Activated naive CD4-positive, alpha-beta T cell treated with anti-CD3 and anti-CD28 coated beads, Interleukin-2, amount 10 ng/mL, durations not matched to agents 7 days and 5 days (primary cell): Measurements from ENCODE around the gene SLC5A10.

Source experiments
- CTCF ChIA-PET: fragments of 350-600 bp; sonication (Branson Sonifier 250); formaldehyde crosslinking; loops from one replicate; lab custom pipeline; 2021; ENCODE audit warnings: antibody characterized with exemption; lab: Charles Lee
- DNase-seq: peaks from one replicate; pipeline ENCODE4 v3.0.0-alpha.2; 2020
- H3K27ac Mint-ChIP-seq: one replicate; pipeline ENCODE4 v1.8.0; 2021; ENCODE audit warnings: mild to moderate bottlenecking, moderate library complexity, mixed read lengths
- H3K27me3 Mint-ChIP-seq: one replicate; pipeline ENCODE4 v1.8.0; 2021; ENCODE audit warnings: mild to moderate bottlenecking, mixed read lengths
- H3K36me3 Mint-ChIP-seq: one replicate; pipeline ENCODE4 v1.8.0; 2021; ENCODE audit warnings: mixed read lengths
- H3K4me1 Mint-ChIP-seq: one replicate; pipeline ENCODE4 v1.8.0; 2021; ENCODE audit warnings: mixed read lengths
- H3K4me3 Mint-ChIP-seq: one replicate; pipeline ENCODE4 v1.8.0; 2021; ENCODE audit warnings: mild to moderate bottlenecking, moderate library complexity, mixed read lengths
- H3K9me3 Mint-ChIP-seq: one replicate; pipeline ENCODE4 v1.8.0; 2021; ENCODE audit warnings: mixed read lengths

Gene SLC5A10

GRCh38 chr17:19003543-19004420, 51.8 kb downstream of the SLC5A10 start:
- Mint-ChIP-seq H3K4me3 (peak overlapping the region; percentile 90), H3K27me3 (peaks cover 20% of the 10 kb centered on the region), H3K4me1 (peaks cover 36% of the 10 kb centered on the region), H3K27ac (peak overlapping the region; percentile 80), H3K36me3 (no peaks in the 10 kb centered on the region), H3K9me3 (no peaks in the 10 kb centered on the region)
- CTCF ChIA-PET: interaction anchor here (1.2 to 1.8 kb wide), 2 partner anchors 43 to 145 kb away, joined by 3 to 9 read pairs; no protein-coding TSS in a partner anchor
- DNase-seq: peak; percentile 58

GRCh38 chr17:19004421-19005136, 52.6 kb downstream of the SLC5A10 start, which contains the start of gene FAM83G:
TSS of gene FAM83G (minus strand) at chr17:19004764. CDS start at chr17:19004041, 723 bp downstream.
- Mint-ChIP-seq H3K27me3 (peaks cover 28% of the 10 kb centered on the region), H3K9me3 (no peaks in the 10 kb centered on the region), H3K36me3 (no peaks in the 10 kb centered on the region), H3K4me1 (peaks cover 36% of the 10 kb centered on the region), H3K27ac (peak within 1 kb of the TSS; percentile 80), H3K4me3 (peak within 1 kb of the TSS; percentile 90)
- CTCF ChIA-PET: interaction anchor here (1.2 kb wide), 1 partner anchor 146 kb away, joined by 3 read pairs; no protein-coding TSS in a partner anchor
- DNase-seq: peak; percentile 84

GRCh38 chr17:19005137-19005773, 53.3 kb downstream of the SLC5A10 start:
- Mint-ChIP-seq H3K4me1 (peaks cover 36% of the 10 kb centered on the region), H3K27ac (peak overlapping the region; percentile 6), H3K27me3 (peaks cover 35% of the 10 kb centered on the region), H3K36me3 (no peaks in the 10 kb centered on the region), H3K4me3 (peak overlapping the region; percentile 56), H3K9me3 (no peaks in the 10 kb centered on the region)
- DNase-seq: no peak
- CTCF ChIA-PET: interaction anchor here (1.2 kb wide), 1 partner anchor 146 kb away, joined by 3 read pairs; no protein-coding TSS in a partner anchor

GRCh38 chr17:19005789-19006430, 53.9 kb downstream of the SLC5A10 start:
- Mint-ChIP-seq H3K27ac (peak overlapping the region; percentile 6), H3K4me3 (peak overlapping the region; percentile 56)
- CTCF ChIA-PET: no interaction called here

GRCh38 chr17:19006698-19007097, 54.7 kb downstream of the SLC5A10 start:
- DNase-seq: no peak
- no peak overlapping the region for H3K27ac Mint-ChIP-seq
- H3K27me3 Mint-ChIP-seq: peaks cover 42% of the 10 kb centered on the region
- CTCF ChIA-PET: no interaction called here
- H3K4me3 Mint-ChIP-seq: no peak overlapping the region
- peaks cover 28% of the 10 kb centered on the region for H3K4me1 Mint-ChIP-seq
- no peaks in the 10 kb centered on the region for H3K36me3 Mint-ChIP-seq
- H3K9me3 Mint-ChIP-seq: no peaks in the 10 kb centered on the region

More at GRCh38 chr17:19005789-19006430, 53.9 kb downstream of the SLC5A10 start:
- DNase-seq: no peak
- no peaks in the 10 kb centered on the region for H3K9me3 Mint-ChIP-seq
- H3K36me3 Mint-ChIP-seq: no peaks in the 10 kb centered on the region
- H3K4me1 Mint-ChIP-seq: peaks cover 36% of the 10 kb centered on the region
- peaks cover 41% of the 10 kb centered on the region for H3K27me3 Mint-ChIP-seq

- peaks cover 3% of the 10 kb centered on the region for H3K4me1 Mint-ChIP-seq
- H3K27me3 Mint-ChIP-seq: peaks cover 56% of the 10 kb centered on the region
- H3K4me3 Mint-ChIP-seq: no peak overlapping the region
- CTCF ChIA-PET: no interaction called here
- DNase-seq: no peak
- no peak overlapping the region for H3K27ac Mint-ChIP-seq
- H3K9me3 Mint-ChIP-seq: no peaks in the 10 kb centered on the region
- no peaks in the 10 kb centered on the region for H3K36me3 Mint-ChIP-seq
Observed at GRCh38 chr17:19009970-19010369, 58.0 kb downstream of the SLC5A10 start.

GRCh38 chr17:19010729-19011505, 59.0 kb downstream of the SLC5A10 start:
- Mint-ChIP-seq H3K4me1 (no peaks in the 10 kb centered on the region), H3K4me3 (no peak overlapping the region), H3K27ac (peak overlapping the region; percentile 61), H3K9me3 (no peaks in the 10 kb centered on the region), H3K36me3 (no peaks in the 10 kb centered on the region), H3K27me3 (peaks cover 57% of the 10 kb centered on the region)
- CTCF ChIA-PET: no interaction called here
- no peak for DNase-seq

GRCh38 chr17:19011581-19011980, 59.6 kb downstream of the SLC5A10 start:
- CTCF ChIA-PET: no interaction called here
- no peak for DNase-seq

GRCh38 chr17:19012171-19013080, 60.5 kb downstream of the SLC5A10 start:
- Mint-ChIP-seq H3K36me3 (no peaks in the 10 kb centered on the region), H3K4me3 (no peak overlapping the region), H3K4me1 (no peaks in the 10 kb centered on the region), H3K9me3 (no peaks in the 10 kb centered on the region), H3K27me3 (peaks cover 64% of the 10 kb centered on the region), H3K27ac (no peak overlapping the region)
- DNase-seq: no peak
- CTCF ChIA-PET: no interaction called here

More at GRCh38 chr17:19011581-19011980, 59.6 kb downstream of the SLC5A10 start:
- H3K27ac Mint-ChIP-seq: no peak overlapping the region
- H3K4me1 Mint-ChIP-seq: no peaks in the 10 kb centered on the region
- H3K4me3 Mint-ChIP-seq: no peak overlapping the region
- H3K27me3 Mint-ChIP-seq: peaks cover 62% of the 10 kb centered on the region
- no peaks in the 10 kb centered on the region for H3K36me3 Mint-ChIP-seq
- no peaks in the 10 kb centered on the region for H3K9me3 Mint-ChIP-seq

GRCh38 chr17:19013226-19013625, 61.3 kb downstream of the SLC5A10 start:
- CTCF ChIA-PET: no interaction called here
- no peak overlapping the region for H3K4me3 Mint-ChIP-seq
- H3K9me3 Mint-ChIP-seq: no peaks in the 10 kb centered on the region
- no peak for DNase-seq
- H3K4me1 Mint-ChIP-seq: no peaks in the 10 kb centered on the region
- H3K27me3 Mint-ChIP-seq: peaks cover 63% of the 10 kb centered on the region
- no peaks in the 10 kb centered on the region for H3K36me3 Mint-ChIP-seq
- H3K27ac Mint-ChIP-seq: no peak overlapping the region

- Mint-ChIP-seq H3K36me3 (peaks cover 3% of the 10 kb centered on the region), H3K27ac (no peak overlapping the region), H3K4me3 (no peak overlapping the region), H3K9me3 (no peaks in the 10 kb centered on the region), H3K4me1 (no peaks in the 10 kb centered on the region), H3K27me3 (peaks cover 60% of the 10 kb centered on the region)
- no peak for DNase-seq
- CTCF ChIA-PET: no interaction called here
Observed at GRCh38 chr17:19013806-19014627, 62.1 kb downstream of the SLC5A10 start.
